Pancreas (tissue), 10 donors: Measurements from ENCODE around the gene ULK3. TPM values are rescaled to one million over a fixed set of nuclear protein-coding genes. Genes with fewer than 3 reads are reported as not detected.
A peak's percentile ranks its signal among the peaks of the same experiment; 100 is the strongest.
"Not testable (repeated sequence)": the region's sequence is repeated elsewhere in the genome, so short reads cannot be mapped to it uniquely, and the experiment has no call there.

Source experiments
- ATAC-seq, 4 donors: fragments of 200-7000 bp; cut with Tn5 transposase; one replicate each; pipeline versions ENCODE4 v1.8.0 to v1.9.1; 2020; ENCODE audit warnings: mild to moderate bottlenecking in 4 of 4, moderate library complexity in 4 of 4
- DNase-seq, 6 donors: peaks; one replicate each; pipeline ENCODE4 v3.0.0-alpha.2; 2020
- FAIRE-seq: peaks from 2 replicates; lab custom pipeline; 2012; peaks lifted over from hg19 to GRCh38; lab: Jason Lieb, UNC
- H3K27ac ChIP-seq, 4 donors: fragments of 200-600 bp; sonication (generic); 1 replicate in 3 of 4; 2 replicates in 1 of 4; pipeline versions ENCODE4 v1.5.0 to v1.8.0; 2020
- H3K27me3 ChIP-seq, 4 donors: fragments of 200-600 bp; one replicate each; pipeline ENCODE4 v1.8.0; 2021
- H3K36me3 ChIP-seq, 3 donors: fragments of 200-600 bp; sonication (generic) in 1 of 3; one replicate each; pipeline versions ENCODE4 v1.5.0 to v1.8.0; 2020 to 2021
- H3K4me1 ChIP-seq, 3 donors: fragments of 200-600 bp; one replicate each; pipeline ENCODE4 v1.8.0; 2021
- H3K4me3 ChIP-seq, 4 donors: fragments of 200-600 bp; sonication (generic) in 2 of 4; one replicate each; pipeline versions ENCODE4 v1.5.0 to v1.8.0; 2020 to 2021
- H3K9me3 ChIP-seq, 4 donors: fragments of 200-600 bp; one replicate each; pipeline ENCODE4 v1.8.0; 2021
- CTCF ChIP-seq, 4 donors: fragments of 200-600 bp; sonication (generic) in 3 of 4; IDR thresholded peaks; one replicate each; pipeline versions ENCODE4 v1.5.0 to v1.8.0; 2021; ENCODE audit warnings: antibody characterized with exemption in 4 of 4
- WGBS, 2 donors: extraction: QIAGEN DNeasy Blood & Tissue Kit; methylation state at CpG; one replicate each; pipeline ENCODE4 v1.1.7; 2013; 5-methylcytosine and 5-hydroxymethylcytosine counted together
- intact Hi-C, 3 donors: fragments of 100-400 bp; cut with DNase I; formaldehyde crosslinking; loops; one replicate each; pipeline versions ENCODE4 v1.11.1 to v1.14.2; 2022
- polyA plus RNA-seq, 2 donors: library from polyadenylated mRNA; stranded (reverse); fragments of 200-250 nt; gene quantifications; one replicate each; pipeline ENCODE4 v1.2.3, GENCODE V29; 2013
- total RNA-seq, 6 donors: library from RNA; stranded (reverse); fragmentation: NEBNext Ultra II Directional in 4 of 6; extraction: Animal tissue kit (Norgen Biotek cat#: 25700) in 4 of 6; gene quantifications; one replicate each; pipeline versions ENCODE4 v1.2.1 to v1.2.4, GENCODE V29; 2021 to 2023
- donor health status: healthy with polysubstance abuse.
- donor health status: DM: no; HTN: no; CAD: no; lungs with moderate emphysema.
- donor health status: DM: no; HTN: no; CAD: no.
- donor health status: control.
- donor health status: control.
- donor health status: Bipolar disorder and iron deficiency.
- donor health status: DM: yes; HTN: yes; CAD: no.
- donor health status: DM: no; HTN: no; CAD: no.
- donor health status: DM: no; HTN: no; CAD: no.
- donor health status: DM: yes; HTN: yes; CAD: no.

Gene ULK3
- total and polyA plus RNA-seq, 8 donors, result 15.0 to 83.5 (median 22.2) TPM

DNA sequence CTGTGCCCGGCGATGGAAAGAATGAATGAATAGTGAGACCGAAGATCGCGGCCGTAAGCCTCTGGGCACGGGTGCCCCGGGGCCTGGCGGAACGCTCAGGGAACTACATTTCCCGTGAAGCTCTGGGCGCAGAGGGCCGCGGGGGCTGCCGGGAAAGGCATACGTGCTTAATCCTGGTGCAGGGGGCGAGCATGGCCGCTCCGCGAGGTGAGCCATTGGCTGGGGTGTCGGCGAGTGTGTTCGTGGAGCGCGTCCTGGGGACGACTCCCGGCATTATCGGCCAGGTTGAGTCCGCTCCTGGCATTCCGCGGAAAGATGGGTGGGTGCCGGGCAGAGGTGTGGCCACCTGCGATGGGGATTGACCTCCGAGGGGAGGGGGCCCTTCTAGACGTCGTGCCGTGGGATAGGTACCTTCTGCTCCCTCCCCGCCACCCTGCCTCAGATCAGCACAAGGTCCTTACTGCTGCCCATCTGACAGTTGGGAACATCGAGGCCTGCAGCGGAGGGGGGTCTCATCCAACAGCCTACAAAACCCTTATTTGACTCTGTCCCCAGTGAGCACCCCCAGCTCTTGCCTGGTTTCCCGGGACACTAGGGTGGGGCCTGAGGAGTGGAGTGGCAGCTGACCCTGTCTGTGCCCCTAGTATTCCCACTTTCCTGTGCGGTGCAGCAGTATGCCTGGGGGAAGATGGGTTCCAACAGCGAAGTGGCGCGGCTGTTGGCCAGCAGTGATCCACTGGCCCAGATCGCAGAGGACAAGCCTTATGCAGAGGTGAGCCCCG, 47.1 kb upstream of the ULK3 start, which contains the start of gene MPI:
Gene MPI, plus strand, starts transcription at position 160 of the 782 bp plus-strand sequence. Its CDS starts 32 bp downstream, at position 192.
- H3K27me3 ChIP-seq, result no peaks in the 10 kb centered on the region
- 1% methylated on average over 47 of the region's 47 CpGs for WGBS, 2 donors
- H3K27ac ChIP-seq, result peak within 1 kb of the TSS in 3 of 4 donors; percentile 39 to 81 (median 75)
- DNase-seq (peak; percentile 77 to 93 (median 84)), ATAC-seq (peak; percentile 93 to 99 (median 96)), FAIRE-seq (no peak)
- H3K9me3 ChIP-seq, result no peaks in the 10 kb centered on the region
- H3K4me1 ChIP-seq, result peaks cover 0 to 23% (median 4%) of the 10 kb centered on the region in 3 donors
- TF ChIP-seq CTCF (IDR thresholded peaks at IDR 0.05), result no peak
- intact Hi-C loops, result no loop called here
- peak within 1 kb of the TSS; percentile 70 to 95 (median 84) for H3K4me3 ChIP-seq
- H3K36me3 ChIP-seq, result no peaks in the 10 kb centered on the region

- no peak for TF ChIP-seq CTCF (IDR thresholded peaks at IDR 0.05)
- peak; percentile 9 to 28 (median 18) for ATAC-seq
- Histone ChIP-seq H3K36me3 (no peaks in the 10 kb centered on the region), H3K4me3 (peak overlapping the region; percentile 70 to 95 (median 84)), H3K27ac (peak overlapping the region in 3 of 4 donors; percentile 39 to 81 (median 75)), H3K4me1 (peaks cover 0 to 23% (median 4%) of the 10 kb centered on the region in 3 donors), H3K9me3 (no peaks in the 10 kb centered on the region), H3K27me3 (no peaks in the 10 kb centered on the region)
- 49 to 52% methylated on average over 8 of the region's 8 CpGs for WGBS, 2 donors
- peak in 1 of 6 donors; percentile 23 for DNase-seq
- intact Hi-C loops, result no loop called here
- FAIRE-seq, result no peak
These were observed 46.5 kb upstream of the ULK3 start for GRCh38 chr15:74889390-74889882.

- Histone ChIP-seq H3K9me3 (no peaks in the 10 kb centered on the region), H3K27me3 (no peaks in the 10 kb centered on the region), H3K4me1 (peaks cover 0 to 23% (median 4%) of the 10 kb centered on the region in 3 donors), H3K4me3 (no peak overlapping the region), H3K36me3 (no peaks in the 10 kb centered on the region), H3K27ac (no peak overlapping the region)
- no peak for FAIRE-seq
- intact Hi-C loops, result no loop called here
- WGBS, 2 donors, result 91 to 95% methylated on average over 4 of the region's 4 CpGs
- DNase-seq, result no peak
- no peak for TF ChIP-seq CTCF (IDR thresholded peaks at IDR 0.05)
- ATAC-seq, result no peak
These were observed 45.8 kb upstream of the ULK3 start for GRCh38 chr15:74888716-74889115.

DNA sequence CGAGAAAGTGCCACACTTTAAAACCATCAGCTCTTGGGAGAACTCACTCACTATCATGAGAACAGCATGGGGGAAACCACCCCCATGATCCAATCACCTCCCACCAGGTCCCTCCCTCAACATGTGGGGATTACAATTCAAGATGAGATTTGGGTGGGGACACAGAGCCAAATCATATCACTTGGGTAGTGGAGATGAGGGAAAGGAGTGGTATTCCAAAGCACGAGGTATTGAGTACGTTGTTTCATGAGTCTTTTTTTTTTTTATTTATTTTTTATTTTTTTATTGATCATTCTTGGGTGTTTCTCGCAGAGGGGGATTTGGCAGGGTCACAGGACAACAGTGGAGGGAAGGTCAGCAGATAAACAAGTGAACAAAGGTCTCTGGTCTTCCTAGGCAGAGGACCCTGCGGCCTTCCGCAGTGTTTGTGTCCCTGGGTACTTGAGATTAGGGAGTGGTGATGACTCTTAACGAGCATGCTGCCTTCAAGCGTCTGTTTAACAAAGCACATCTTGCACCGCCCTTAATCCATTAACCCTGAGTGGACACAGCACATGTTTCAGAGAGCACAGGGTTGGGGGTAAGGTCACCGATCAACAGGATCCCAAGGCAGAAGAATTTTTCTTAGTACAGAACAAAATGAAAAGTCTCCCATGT, 44.7 kb upstream of the ULK3 start:
- FAIRE-seq, H3K4me3 ChIP-seq, ATAC-seq, intact Hi-C loops, H3K9me3 ChIP-seq, H3K36me3 ChIP-seq, H3K27ac ChIP-seq, DNase-seq, H3K27me3 ChIP-seq: not testable (repeated sequence)
- WGBS, 2 donors, result 75 to 88% methylated on average over 6 to 8 of the region's 10 CpGs
- peaks cover 0 to 22% (median 4%) of the 10 kb centered on the region in 3 donors for H3K4me1 ChIP-seq

DNA sequence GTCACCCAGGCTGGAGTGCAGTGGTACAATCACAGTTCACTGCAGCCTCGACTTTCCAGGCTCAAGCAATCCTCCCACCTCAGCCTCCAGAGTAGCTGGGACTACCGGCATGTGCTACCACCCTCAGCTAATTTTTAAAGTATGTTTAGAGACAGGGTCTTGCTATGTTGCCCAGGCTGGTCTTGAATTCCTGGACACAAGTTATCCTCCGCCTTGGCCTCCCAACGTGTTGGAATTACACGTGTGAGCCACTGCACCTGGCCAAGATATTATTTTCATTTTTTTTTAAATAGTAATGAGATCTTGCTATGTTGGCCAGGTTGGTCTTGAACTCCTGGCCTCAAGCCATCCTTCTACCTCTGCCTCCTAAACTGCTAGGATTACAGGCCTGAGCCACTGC, 42.5 kb upstream of the ULK3 start:
- intact Hi-C loops, result no loop called here
- no peaks in the 10 kb centered on the region for H3K27me3 ChIP-seq
- H3K9me3 ChIP-seq, result no peaks in the 10 kb centered on the region
- no peak overlapping the region for H3K27ac ChIP-seq
- WGBS, 2 donors, result 67 to 70% methylated on average over 5 of the region's 5 CpGs
- no peak for FAIRE-seq
- no peak for ATAC-seq
- H3K4me1 ChIP-seq, result peaks cover 0 to under 1% (median 0%) of the 10 kb centered on the region in 3 donors
- no peak for TF ChIP-seq CTCF (IDR thresholded peaks at IDR 0.05)
- no peak overlapping the region for H3K4me3 ChIP-seq
- no peak for DNase-seq
- H3K36me3 ChIP-seq, result no peaks in the 10 kb centered on the region
